ENCODE results near the gene WAPL.

GRCh38 chr10:86401588-86402282 lies 119.9 kb downstream of the WAPL start:
- no peak for TF ChIP-seq EZH2 (IDR thresholded peaks at IDR 0.05)
- TF ChIP-seq POLR2AphosphoS5 (IDR thresholded peaks at IDR 0.05; ENCODE audit: borderline replicate concordance, low read depth, low read length) = no peak

Data from SK-N-MC (cell line).